Activated T-cell treated with anti-CD3 and anti-CD28 coated beads, Interleukin-2, amount 50 U/mL, for 48 hours (primary cell): ENCODE measurements around the gene SLC8A1.

Source experiments
- DNase-seq, 2 experiments: peaks; one replicate each; pipeline ENCODE4 v3.0.0-alpha.2; 2020

The SLC8A1 gene

GRCh38 chr2:40128796-40129195, 323.1 kb downstream of the SLC8A1 start:
- no peak for DNase-seq

- DNase-seq, result no peak
Observed at GRCh38 chr2:40127890-40128557, 323.9 kb downstream of the SLC8A1 start.

DNA sequence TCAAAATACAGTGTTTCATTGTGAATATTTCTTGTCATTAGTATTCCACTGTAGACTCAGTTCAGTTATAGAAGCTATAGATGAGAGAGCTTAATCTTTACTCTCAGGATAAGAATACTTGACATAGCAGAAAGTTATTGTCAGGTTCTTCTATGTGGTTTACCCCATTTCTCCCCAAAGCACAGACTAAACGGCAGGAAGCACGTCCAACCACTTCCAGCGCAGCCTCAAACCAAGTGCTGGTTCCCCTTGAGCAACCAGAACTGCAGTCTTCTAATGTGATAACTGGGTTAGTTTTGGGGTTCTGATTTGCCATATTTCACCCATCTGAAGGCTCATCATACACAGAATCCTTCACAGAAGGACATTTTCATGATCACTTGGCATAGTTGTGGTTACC, 324.7 kb downstream of the SLC8A1 start:
- no peak for DNase-seq

GRCh38 chr2:40126006-40126405, 325.9 kb downstream of the SLC8A1 start:
- DNase-seq, result no peak

- no peak for DNase-seq
Observed at GRCh38 chr2:40123746-40124145, 328.1 kb downstream of the SLC8A1 start.

GRCh38 chr2:40123326-40123725, 328.6 kb downstream of the SLC8A1 start:
- DNase-seq, result no peak

DNA sequence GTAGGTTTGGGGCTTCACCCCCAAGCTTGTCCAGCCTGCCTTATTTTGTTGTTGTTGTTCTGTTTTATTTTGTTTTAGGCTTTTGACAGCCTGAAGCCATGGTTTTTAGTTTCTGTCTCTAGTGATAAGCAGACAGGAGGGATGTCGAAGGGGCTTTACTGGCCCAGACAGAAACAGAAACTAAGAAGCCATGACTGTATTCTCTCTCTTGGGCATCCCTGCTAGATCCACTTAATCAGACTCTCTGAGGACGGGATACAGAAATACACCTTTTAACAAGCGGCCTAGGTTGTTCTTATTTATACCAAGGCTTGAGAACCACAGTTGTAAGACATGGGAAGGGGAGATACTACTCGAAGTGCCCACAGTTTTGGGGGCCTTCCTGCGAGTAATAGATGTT, 330.9 kb downstream of the SLC8A1 start:
- no peak for DNase-seq

GRCh38 chr2:40120026-40120425, 331.9 kb downstream of the SLC8A1 start:
- DNase-seq, result no peak

- DNase-seq, result no peak
Observed at GRCh38 chr2:40118622-40119021, 333.3 kb downstream of the SLC8A1 start.

DNA sequence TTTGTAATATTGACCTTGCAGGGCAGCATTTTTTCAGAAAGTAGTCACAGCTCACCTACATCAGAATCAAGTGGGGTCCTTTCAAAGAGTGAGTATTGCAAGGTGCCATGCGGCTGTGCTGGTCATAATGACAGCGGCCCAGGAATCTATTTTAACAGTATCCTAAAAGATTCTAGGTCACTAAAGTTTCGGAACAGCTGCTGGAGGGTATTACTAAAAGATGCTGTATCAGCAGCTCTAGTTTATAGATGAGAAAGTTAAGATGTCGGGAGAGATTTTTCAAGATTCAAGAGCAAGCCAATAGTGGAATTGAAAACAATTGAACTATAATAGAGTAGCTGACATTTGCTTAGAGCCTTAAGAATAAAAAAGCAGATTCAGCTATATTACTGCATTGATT, 336.0 kb downstream of the SLC8A1 start:
- DNase-seq, result no peak

- DNase-seq, result no peak
Observed at GRCh38 chr2:40115348-40115747, 336.5 kb downstream of the SLC8A1 start.

- DNase-seq, result no peak
Observed at GRCh38 chr2:40113997-40114396, 337.9 kb downstream of the SLC8A1 start.

GRCh38 chr2:40113272-40113968, 338.5 kb downstream of the SLC8A1 start:
- no peak for DNase-seq

GRCh38 chr2:40109381-40109780, 342.5 kb downstream of the SLC8A1 start:
- DNase-seq, result no peak

GRCh38 chr2:40108851-40109250, 343.0 kb downstream of the SLC8A1 start:
- DNase-seq, result no peak

- DNase-seq, result no peak
Observed at GRCh38 chr2:40106061-40106460, 345.8 kb downstream of the SLC8A1 start.

GRCh38 chr2:40105593-40105992, 346.3 kb downstream of the SLC8A1 start:
- no peak for DNase-seq

- DNase-seq, result no peak
Observed at GRCh38 chr2:40103590-40103989, 348.3 kb downstream of the SLC8A1 start.

DNA sequence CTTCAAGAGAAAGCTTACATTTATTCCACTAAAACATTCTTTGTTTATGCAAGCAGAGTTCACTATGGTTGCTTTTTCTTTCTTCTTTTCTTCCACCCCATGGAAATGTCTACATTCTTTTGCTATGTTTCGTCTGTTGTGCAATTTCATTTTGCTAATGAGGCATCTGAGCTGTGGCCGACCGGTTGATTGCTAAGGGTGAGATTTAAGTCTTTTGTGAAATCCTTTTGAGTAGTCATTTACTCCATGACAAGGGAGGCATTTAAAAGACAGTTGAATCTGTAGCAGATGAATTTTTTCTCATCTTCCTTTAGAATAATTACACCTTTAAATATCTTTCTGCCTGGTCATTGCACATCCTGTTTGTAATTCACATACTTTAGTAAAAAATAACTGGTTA, 348.7 kb downstream of the SLC8A1 start:
- DNase-seq, result no peak

GRCh38 chr2:40102447-40102846, 349.4 kb downstream of the SLC8A1 start:
- no peak for DNase-seq

- DNase-seq, result no peak
Observed at GRCh38 chr2:40101131-40101575, 350.7 kb downstream of the SLC8A1 start.

DNA sequence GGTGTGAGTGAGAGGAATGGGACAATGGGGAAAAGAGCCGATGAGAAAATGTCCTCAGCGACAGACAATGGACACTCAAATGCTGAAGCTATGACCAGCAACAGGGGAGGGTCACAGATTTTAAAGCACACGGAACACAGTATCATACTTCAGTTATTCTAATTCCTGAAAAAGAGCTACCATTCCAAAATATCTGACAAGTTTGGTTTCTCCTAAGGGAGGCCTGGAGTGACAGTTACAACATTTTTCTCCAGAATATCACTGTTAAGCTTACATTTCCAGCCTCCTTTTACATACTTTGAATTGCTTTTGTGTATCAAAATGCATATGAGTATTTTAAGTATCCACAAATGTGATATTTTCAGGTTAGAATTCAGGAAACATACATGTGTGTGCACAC, 351.2 kb downstream of the SLC8A1 start:
- DNase-seq, result no peak

GRCh38 chr2:40098786-40099470, 353.0 kb downstream of the SLC8A1 start:
- no peak for DNase-seq
